GM12892 (cell line): ENCODE data around the gene SULT1E1.

Source experiments
- DNase-seq: peaks from one replicate; pipeline ENCODE4 v3.0.0; 2011; ENCODE audit not compliant: insufficient read length
- FAIRE-seq: peaks from 2 replicates; lab custom pipeline; 2011; peaks lifted over from hg19 to GRCh38; lab: Jason Lieb, UNC
- POLR2A ChIP-seq: IDR thresholded peaks from 2 replicates; pipeline ENCODE4 v1.6.1; 2011; ENCODE audit warnings: low read depth, low read length, control low read depth
- POLR2AphosphoS5 ChIP-seq: IDR thresholded peaks from 2 replicates; pipeline ENCODE4 v1.6.1; 2011; ENCODE audit warnings: low read depth, low read length, control low read depth
- TAF1 ChIP-seq: IDR thresholded peaks from 2 replicates; pipeline ENCODE4 v1.6.1; 2011; ENCODE audit warnings: low read depth, mild to moderate bottlenecking, control low read depth, low read length, borderline replicate concordance

The SULT1E1 gene

GRCh38 chr4:69822198-69822597 is 37.7 kb downstream of the SULT1E1 start:
- TF ChIP-seq TAF1 (no peak), POLR2A (no peak), POLR2AphosphoS5 (no peak)
- FAIRE-seq (no peak), DNase-seq (no peak)

GRCh38 chr4:69818060-69818639 is 41.8 kb downstream of the SULT1E1 start:
- FAIRE-seq (no peak), DNase-seq (no peak)
- no peak for TF ChIP-seq POLR2A
- no peak for TF ChIP-seq POLR2AphosphoS5
- no peak for TF ChIP-seq TAF1

GRCh38 chr4:69816236-69816635 is 43.7 kb downstream of the SULT1E1 start:
- FAIRE-seq = no peak
- TF ChIP-seq TAF1 (no peak), POLR2AphosphoS5 (no peak), POLR2A (no peak)
- DNase-seq = no peak

GRCh38 chr4:69813628-69814027 is 46.3 kb downstream of the SULT1E1 start:
- TF ChIP-seq POLR2AphosphoS5 (no peak), TAF1 (no peak), POLR2A (no peak)
- no peak for FAIRE-seq

GRCh38 chr4:69811166-69811565 is 48.8 kb downstream of the SULT1E1 start:
- no peak for TF ChIP-seq TAF1
- TF ChIP-seq POLR2AphosphoS5 = no peak
- TF ChIP-seq POLR2A = no peak
- FAIRE-seq (no peak), DNase-seq (no peak)

More at GRCh38 chr4:69813628-69814027, 46.3 kb downstream of the SULT1E1 start:
- no peak for DNase-seq

GRCh38 chr4:69800599-69800998 is 59.3 kb downstream of the SULT1E1 start:
- FAIRE-seq = no peak
- no peak for DNase-seq
- TF ChIP-seq TAF1 (no peak), POLR2AphosphoS5 (no peak)

GRCh38 chr4:69799337-69799736 is 60.6 kb downstream of the SULT1E1 start:
- no peak for DNase-seq
- TF ChIP-seq POLR2A (no peak), POLR2AphosphoS5 (no peak)
- no peak for FAIRE-seq

GRCh38 chr4:69793732-69794131 is 66.2 kb downstream of the SULT1E1 start:
- TF ChIP-seq POLR2AphosphoS5 (no peak), POLR2A (no peak), TAF1 (no peak)
- FAIRE-seq (no peak), DNase-seq (no peak)
